HepG2 (cell line): Measurements from ENCODE around the gene SLBP. TPM values are rescaled to one million over a fixed set of nuclear protein-coding genes. Genes with fewer than 3 reads are reported as not detected.

Experiments
- AGO1 ChIP-seq: fragments of 200-400 bp; formaldehyde crosslinking; IDR thresholded peaks from 2 replicates; pipeline ENCODE4 v1.6.1; 2017; ENCODE audit warnings: mild to moderate bottlenecking, low read depth, low read length, moderate library complexity; ENCODE audit not compliant: poor library complexity, severe bottlenecking
- GATAD2A ChIP-seq: IDR thresholded peaks from 2 replicates; pipeline ENCODE4 v1.6.1; 2016
- HBP1 ChIP-seq: IDR thresholded peaks from 2 replicates; pipeline ENCODE4 v1.6.1; 2016; ENCODE audit warnings: low read depth, control low read depth
- ISX ChIP-seq: sonication (generic); formaldehyde crosslinking; conservative IDR thresholded peaks from 2 replicates; pipeline ENCODE4 v1.5.0; 2020; ENCODE audit warnings: missing genetic modification reagents
- KDM5B ChIP-seq: sonication (generic); formaldehyde crosslinking; IDR thresholded peaks from 2 replicates; pipeline ENCODE4 v1.4.0; 2020; ENCODE audit warnings: missing genetic modification reagents, mild to moderate bottlenecking, borderline replicate concordance
- LBX2 ChIP-seq: sonication (generic); formaldehyde crosslinking; IDR thresholded peaks from 2 replicates; pipeline ENCODE4 v1.5.0; 2020; ENCODE audit warnings: missing genetic modification reagents, mild to moderate bottlenecking, borderline replicate concordance
- NR2C2 ChIP-seq: sonication (generic); formaldehyde crosslinking; IDR thresholded peaks from 2 replicates; pipeline ENCODE4 v1.4.0; 2020; ENCODE audit warnings: missing genetic modification reagents, mild to moderate bottlenecking, moderate library complexity, borderline replicate concordance
- NR2F6 ChIP-seq, 2 experiments: IDR thresholded peaks; 2 replicates each; pipeline ENCODE4 v1.6.1; 2016; ENCODE audit warnings: antibody characterized with exemption in 1 of 2, mild to moderate bottlenecking in 1 of 2
- SATB2 ChIP-seq: sonication (generic); formaldehyde crosslinking; IDR thresholded peaks from 2 replicates; pipeline ENCODE4 v1.5.0; 2020; ENCODE audit warnings: missing genetic modification reagents
- SYNCRIP ChIP-seq: fragments of 200-400 bp; formaldehyde crosslinking; IDR thresholded peaks from 2 replicates; pipeline ENCODE4 v1.6.1; 2018; ENCODE audit warnings: mild to moderate bottlenecking, low read depth, low read length; ENCODE audit not compliant: insufficient read depth
- TOE1 ChIP-seq: sonication (generic); formaldehyde crosslinking; IDR thresholded peaks from 2 replicates; pipeline ENCODE4 v1.4.0; 2020; ENCODE audit warnings: mild to moderate bottlenecking, missing genetic modification reagents
- ZFYVE20 ChIP-seq: sonication (generic); formaldehyde crosslinking; IDR thresholded peaks from 2 replicates; pipeline ENCODE4 v1.8.0; 2023; ENCODE audit warnings: low read depth, mild to moderate bottlenecking, moderate library complexity, missing genetic modification reagents, borderline replicate concordance
- ZNF260 ChIP-seq: sonication (generic); formaldehyde crosslinking; IDR thresholded peaks from 2 replicates; pipeline ENCODE4 v1.4.0; 2020; ENCODE audit warnings: missing genetic modification reagents, low read depth, mild to moderate bottlenecking, borderline replicate concordance
- ZNF687 ChIP-seq: sonication (generic); formaldehyde crosslinking; IDR thresholded peaks from 2 replicates; pipeline ENCODE4 v1.5.1; 2020; ENCODE audit warnings: mild to moderate bottlenecking, missing genetic modification reagents, moderate library complexity
- ZNF746 ChIP-seq: sonication (generic); formaldehyde crosslinking; IDR thresholded peaks from 2 replicates; pipeline ENCODE4 v1.8.0; 2022; ENCODE audit warnings: mild to moderate bottlenecking, missing genetic modification reagents
- ZSCAN21 ChIP-seq: sonication (generic); formaldehyde crosslinking; IDR thresholded peaks from 2 replicates; pipeline ENCODE4 v1.8.0; 2022; ENCODE audit warnings: mild to moderate bottlenecking, missing genetic modification reagents, moderate library complexity, borderline replicate concordance
- polyA plus RNA-seq, 8 experiments: library from polyadenylated mRNA; depleted of rRNA in 3 of 8; stranded (reverse) in 7 of 8; unstranded in 1 of 8; fragments of >200 nt; fragmentation: Illumina TruSeq in 4 of 8; extraction: Trizol in 4 of 8; gene quantifications; 2 replicates each; pipeline versions ENCODE4 v1.2.1 to v1.2.3, GENCODE V29; 2011 to 2016; ENCODE audit warnings: low read depth in 4 of 8, missing spikeins in 1 of 8, mixed read lengths in 1 of 8; ENCODE audit not compliant: insufficient read depth in 1 of 8
- total RNA-seq, 5 experiments: library from RNA; depleted of rRNA; stranded (reverse); fragments of >200 nt; fragmentation: Illumina TruSeq; extraction: Trizol; gene quantifications; 2 replicates each; pipeline ENCODE4 v1.2.3, GENCODE V29; 2016; ENCODE audit warnings: low read depth in 1 of 5
- TF ChIP-seq, protein P1 (sequence below): sonication (generic); formaldehyde crosslinking; IDR thresholded peaks from 2 replicates; pipeline ENCODE4 v1.9.0; 2021; ENCODE audit warnings: missing genetic modification reagents, borderline replicate concordance
- TF ChIP-seq, protein P2 (sequence below): IDR thresholded peaks from 2 replicates; pipeline ENCODE4 v1.6.1; 2016; ENCODE audit warnings: mild to moderate bottlenecking

SLBP gene
- total and polyA plus RNA-seq, 2 of the 13 experiments (the other 11 are each of a cell fraction or from before 2014, with no cell fraction given) = 43.9 to 104 TPM

- TF ChIP-seq ZNF746 (peak; percentile 88), ZSCAN21 (CRISPR knock-in tag) (peak; percentile 84), ISX (CRISPR knock-in tag) (peak; percentile 97), ZNF687 (peak; percentile 97), KDM5B (CRISPR knock-in tag) (peak; percentile 100), ZFYVE20 (peak; percentile 97), SYNCRIP (no peak), NR2C2 (peak; percentile 84), GATAD2A (CRISPR knock-in tag) (peak; percentile 49), ZNF260 (CRISPR knock-in tag) (no peak), SATB2 (CRISPR knock-in tag) (peak; percentile 97), TOE1 (CRISPR knock-in tag) (peak; percentile 97), LBX2 (CRISPR knock-in tag) (peak; percentile 93; the same call in 1 of the 2 replicates), AGO1 (no peak), NR2F6 (IDR thresholded peaks at IDR 0.05) (no peak), NR2F6 (CRISPR knock-in tag; IDR thresholded peaks at IDR 0.05) (peak; percentile 61; the same call in 1 of the 2 replicates), HBP1 (CRISPR knock-in tag) (0 out of 2 replicates have a peak, but pooled peaks have one; percentile 9)
- TF ChIP-seq, protein P1, sequence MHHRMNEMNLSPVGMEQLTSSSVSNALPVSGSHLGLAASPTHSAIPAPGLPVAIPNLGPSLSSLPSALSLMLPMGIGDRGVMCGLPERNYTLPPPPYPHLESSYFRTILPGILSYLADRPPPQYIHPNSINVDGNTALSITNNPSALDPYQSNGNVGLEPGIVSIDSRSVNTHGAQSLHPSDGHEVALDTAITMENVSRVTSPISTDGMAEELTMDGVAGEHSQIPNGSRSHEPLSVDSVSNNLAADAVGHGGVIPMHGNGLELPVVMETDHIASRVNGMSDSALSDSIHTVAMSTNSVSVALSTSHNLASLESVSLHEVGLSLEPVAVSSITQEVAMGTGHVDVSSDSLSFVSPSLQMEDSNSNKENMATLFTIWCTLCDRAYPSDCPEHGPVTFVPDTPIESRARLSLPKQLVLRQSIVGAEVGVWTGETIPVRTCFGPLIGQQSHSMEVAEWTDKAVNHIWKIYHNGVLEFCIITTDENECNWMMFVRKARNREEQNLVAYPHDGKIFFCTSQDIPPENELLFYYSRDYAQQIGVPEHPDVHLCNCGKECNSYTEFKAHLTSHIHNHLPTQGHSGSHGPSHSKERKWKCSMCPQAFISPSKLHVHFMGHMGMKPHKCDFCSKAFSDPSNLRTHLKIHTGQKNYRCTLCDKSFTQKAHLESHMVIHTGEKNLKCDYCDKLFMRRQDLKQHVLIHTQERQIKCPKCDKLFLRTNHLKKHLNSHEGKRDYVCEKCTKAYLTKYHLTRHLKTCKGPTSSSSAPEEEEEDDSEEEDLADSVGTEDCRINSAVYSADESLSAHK = no peak
- TF ChIP-seq, protein P2, sequence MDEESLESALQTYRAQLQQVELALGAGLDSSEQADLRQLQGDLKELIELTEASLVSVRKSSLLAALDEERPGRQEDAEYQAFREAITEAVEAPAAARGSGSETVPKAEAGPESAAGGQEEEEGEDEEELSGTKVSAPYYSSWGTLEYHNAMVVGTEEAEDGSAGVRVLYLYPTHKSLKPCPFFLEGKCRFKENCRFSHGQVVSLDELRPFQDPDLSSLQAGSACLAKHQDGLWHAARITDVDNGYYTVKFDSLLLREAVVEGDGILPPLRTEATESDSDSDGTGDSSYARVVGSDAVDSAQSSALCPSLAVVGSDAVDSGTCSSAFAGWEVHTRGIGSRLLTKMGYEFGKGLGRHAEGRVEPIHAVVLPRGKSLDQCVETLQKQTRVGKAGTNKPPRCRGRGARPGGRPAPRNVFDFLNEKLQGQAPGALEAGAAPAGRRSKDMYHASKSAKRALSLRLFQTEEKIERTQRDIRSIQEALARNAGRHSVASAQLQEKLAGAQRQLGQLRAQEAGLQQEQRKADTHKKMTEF = peak; percentile 95
Measured at GRCh38 chr4:1712216-1713002, at the start of gene SLBP (continued).
